SKM-1 treated with dmso at 0.1 percent for 144 hours (cell line): ENCODE data around the gene SPTBN4.
"Not testable (repeated sequence)": the region's sequence is repeated elsewhere in the genome, so short reads cannot be mapped to it uniquely, and the experiment has no call there.

Source experiments
- DNase-seq: peaks from one replicate; lab custom pipeline; 2025; ENCODE audit not compliant: unreplicated experiment; lab: John Stamatoyannopoulos, UW

The SPTBN4 gene

DNA sequence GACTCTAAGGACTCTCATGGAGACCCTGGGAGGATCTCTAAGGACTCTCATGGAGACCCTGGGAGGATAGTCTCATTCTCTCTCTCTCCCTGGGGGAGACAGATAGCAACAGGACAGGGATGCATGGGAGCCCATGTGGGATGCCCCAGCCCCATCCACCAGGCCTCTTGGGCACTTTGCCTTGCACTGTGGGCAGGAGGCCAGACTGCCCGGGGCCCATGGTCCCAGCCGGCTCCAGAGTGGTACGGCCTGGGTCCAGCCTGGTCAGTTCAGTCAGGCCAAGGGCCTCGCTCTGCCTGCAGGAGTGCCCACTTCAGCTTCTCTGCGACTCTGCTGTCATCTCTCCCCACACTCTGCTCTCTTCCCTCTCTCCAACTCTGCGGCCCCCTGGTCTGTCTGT lies 61.3 kb downstream of the SPTBN4 start:
- DNase-seq, result no peak

DNA sequence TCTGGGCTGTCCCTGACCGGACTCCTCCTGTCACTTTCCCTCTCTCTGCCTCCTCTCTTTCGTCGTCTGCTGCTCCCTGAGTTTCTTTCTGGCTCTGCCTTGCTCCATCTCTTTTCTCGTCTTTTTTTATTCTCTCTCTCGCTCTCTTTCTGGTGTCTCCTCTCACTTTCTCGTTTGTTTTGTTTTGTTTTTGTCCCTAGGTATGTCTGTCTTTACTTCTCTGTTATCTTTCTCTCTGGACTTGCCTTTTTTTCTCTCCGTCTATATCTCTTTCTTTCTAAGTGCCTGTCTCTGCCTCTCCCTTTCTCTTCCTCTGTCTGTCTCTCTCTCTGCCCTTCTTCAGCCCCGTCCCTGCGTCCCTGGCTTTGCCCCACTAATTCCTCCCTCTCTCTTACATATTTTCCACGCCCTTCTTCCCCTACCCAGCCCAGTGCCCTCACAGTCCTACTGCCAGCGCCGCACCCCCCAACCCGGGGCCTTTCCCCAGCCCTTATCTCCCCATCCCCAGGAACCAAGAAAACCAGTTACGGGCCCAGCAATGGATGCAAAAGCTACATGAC lies 61.8 kb downstream of the SPTBN4 start:
- DNase-seq, result no peak

DNA sequence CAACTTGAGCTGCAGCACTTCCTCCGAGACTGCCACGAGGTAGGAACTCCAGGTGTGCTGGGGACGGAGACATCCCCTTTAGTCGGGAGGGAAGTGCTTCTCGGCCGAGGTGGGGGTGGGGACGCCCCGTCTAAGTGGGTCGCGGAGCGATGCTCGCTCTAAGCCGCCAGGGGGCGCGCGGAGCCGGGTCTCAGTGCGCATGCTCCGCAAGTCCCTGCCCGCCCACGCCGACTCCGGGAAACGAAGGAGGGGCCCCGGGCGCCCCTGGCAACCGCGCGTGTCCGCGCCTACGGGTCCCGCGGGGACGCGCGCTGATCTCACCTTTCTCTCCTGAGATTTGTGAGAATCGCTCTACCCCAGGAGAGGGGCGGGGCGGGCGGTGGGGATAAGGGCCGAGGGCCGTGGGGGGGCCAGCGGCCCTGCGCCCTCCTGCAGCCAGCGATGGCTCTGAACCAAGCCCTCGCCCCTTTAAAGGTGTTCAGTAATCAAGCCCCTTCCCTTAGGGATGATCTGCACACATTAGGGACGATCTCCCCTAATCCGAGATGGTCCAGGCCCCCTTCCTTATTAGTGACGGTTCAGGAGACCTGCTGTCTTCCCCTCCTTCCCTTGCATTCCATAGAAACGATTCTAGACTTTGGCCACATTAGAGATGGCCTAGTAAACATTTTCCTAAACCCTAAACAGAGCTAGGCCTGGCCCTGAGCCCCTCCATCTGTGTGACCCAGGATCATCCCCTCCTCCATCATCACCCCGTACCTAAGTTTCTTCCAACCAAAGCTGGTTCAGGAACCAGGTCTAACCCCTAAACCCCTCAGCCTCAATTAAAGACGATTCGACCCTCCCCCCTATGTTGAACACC lies 62.5 kb downstream of the SPTBN4 start:
- peak; percentile 78 for DNase-seq

DNA sequence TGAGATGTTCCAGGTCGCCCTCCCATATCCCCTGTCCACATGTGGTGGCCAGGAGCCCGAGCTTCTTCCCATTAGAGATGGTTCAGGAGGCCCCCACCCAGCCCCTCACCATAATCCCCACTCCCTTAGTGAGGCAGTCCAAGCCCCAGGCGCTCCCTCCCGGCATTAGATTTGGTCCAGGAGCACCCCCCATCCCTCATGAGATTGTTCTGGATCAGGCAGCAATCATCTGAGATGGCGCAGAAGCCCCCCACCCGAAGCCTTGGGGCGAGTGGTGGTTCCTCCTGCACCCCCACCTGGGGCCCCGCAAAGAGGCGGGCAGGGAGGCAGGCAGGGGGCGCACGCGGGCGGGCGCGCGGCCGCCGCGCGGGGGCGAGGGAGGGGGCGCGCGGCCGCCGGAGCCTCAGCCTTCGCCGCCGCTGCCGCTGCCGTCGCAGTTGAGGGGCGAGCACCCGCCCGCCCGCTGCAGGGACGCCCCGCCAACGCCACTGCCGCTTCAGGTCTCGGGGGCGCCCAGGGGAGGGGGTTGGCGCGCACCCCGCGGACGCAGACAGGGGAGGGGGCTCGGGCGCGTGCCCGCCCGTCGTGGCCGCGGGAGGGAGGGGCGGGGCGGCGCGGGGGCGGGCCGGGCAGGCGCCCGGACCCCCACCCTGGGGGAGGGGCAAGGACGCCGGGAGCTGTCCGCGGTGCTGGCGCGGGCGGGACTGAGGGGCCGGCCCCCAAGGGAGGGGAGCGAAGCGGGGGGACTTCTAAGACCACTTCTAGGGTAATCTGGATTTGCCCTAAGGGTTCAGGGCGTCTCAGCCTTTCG lies 63.5 kb downstream of the SPTBN4 start:
- DNase-seq, result no peak

DNA sequence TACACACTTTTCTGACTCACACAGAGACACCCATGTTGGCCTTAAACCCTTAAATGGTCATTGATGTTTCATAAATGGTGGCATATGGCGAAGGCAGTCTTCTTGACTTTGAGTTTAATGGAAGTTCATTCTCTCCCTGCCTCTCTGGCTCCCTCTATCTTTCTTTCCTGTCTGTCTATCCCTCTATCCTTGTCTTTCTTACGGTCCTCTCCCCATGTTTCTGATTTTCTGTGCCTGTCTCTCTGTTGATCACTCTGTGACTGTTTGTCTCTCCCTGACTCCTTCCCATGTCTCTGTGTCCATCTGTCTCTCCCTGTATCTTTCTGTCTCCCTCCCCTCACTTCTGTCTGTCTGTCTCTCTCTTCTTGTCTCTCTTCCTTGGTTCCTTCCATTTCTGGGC lies 66.7 kb downstream of the SPTBN4 start:
- no peak for DNase-seq

DNA sequence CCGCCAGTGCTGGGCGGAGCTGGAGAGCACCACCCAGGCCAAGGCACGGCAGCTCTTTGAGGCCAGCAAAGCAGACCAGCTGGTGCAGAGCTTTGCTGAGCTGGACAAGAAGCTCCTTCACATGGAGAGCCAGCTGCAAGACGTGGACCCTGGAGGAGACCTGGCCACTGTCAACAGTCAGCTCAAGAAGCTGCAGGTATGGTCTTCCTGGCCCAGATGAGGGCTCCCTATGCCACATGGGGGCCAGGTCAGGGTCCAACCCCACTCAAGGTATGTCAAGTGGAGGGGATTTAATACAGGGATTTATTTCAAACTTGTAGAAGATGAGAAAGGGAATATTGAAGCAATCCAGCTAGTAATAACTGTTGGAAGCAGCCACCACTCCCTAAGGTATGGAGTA lies 67.3 kb downstream of the SPTBN4 start:
- no peak for DNase-seq

DNA sequence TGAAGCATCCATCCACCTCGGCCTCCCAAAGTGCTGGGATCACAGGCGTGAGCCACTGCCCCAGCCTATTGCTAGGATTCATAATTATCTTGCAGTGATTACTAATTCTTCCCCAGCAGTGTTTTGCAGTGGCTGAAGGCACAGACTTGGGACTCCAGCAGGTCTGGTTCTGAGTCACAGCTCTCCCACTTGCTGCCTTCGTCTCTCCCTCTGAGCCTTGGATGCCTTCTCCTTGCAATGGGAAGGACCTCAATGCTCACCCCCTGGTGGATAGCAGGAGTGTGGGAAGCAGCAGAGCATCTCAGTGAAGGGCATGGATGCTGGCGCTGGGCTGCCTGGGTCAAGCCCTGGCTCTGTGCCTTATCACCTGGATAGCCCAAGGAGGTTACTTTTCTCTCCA lies 72.3 kb downstream of the SPTBN4 start:
- DNase-seq, result no peak

DNA sequence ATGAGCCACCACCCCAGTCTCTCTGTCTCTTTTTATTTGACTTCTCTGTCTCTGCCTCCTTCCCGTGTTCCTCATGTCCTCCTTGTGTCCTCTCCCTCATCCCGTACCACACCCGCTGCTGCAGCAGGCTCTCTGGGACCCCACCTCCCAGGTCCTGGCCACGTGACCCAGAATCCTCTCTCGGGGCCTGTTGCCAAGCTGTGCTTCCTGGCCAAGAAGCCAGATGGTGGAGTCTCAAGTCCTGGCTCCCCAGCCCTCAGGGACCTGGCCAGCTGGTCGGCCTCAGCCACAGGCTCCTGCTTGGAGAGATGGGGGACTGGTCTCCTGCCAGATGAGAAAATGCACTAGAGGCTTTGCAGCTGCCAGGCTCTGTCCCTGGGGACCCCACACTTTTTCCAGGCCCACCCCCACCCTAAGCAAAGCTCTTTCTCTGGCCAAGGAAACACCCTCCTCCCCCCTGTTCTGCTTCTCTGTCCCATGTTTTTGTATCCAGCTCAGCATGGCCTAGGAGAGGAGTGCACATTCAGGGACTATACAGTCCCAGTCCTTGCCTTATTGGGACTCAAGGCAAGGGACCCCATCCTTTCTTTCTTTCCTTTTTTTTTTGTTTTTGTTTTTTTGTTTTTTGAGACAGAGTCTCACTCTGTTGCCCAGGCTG lies 75.5 kb downstream of the SPTBN4 start:
- no peak for DNase-seq

DNA sequence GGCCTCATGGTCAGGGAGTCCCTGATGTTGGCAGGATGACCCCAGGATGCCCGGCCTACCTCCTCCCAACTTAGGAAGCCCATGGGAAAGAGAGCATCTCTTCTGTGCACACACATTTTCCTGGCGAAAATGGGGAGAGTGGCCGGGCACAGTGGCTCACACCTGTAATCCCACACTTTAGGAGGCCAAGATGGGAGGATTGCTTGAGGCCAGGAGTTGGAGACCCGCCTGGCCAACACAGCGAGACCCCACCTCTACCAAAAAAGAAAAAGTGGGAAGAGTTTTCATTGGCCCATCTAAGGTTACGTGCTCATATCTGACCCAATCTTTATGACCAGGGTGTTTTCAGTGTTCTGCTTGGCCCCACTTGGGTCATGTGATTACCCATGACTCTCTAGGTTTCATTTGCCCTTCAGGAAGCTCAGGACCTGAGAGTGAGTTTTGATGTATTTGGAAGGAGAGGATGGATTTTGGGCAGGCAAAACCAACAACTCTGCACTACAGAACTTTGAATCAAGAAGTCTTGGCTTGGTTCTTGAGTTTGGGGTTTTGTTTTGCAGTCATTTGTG lies 76.3 kb downstream of the SPTBN4 start:
- no peak for DNase-seq

DNA sequence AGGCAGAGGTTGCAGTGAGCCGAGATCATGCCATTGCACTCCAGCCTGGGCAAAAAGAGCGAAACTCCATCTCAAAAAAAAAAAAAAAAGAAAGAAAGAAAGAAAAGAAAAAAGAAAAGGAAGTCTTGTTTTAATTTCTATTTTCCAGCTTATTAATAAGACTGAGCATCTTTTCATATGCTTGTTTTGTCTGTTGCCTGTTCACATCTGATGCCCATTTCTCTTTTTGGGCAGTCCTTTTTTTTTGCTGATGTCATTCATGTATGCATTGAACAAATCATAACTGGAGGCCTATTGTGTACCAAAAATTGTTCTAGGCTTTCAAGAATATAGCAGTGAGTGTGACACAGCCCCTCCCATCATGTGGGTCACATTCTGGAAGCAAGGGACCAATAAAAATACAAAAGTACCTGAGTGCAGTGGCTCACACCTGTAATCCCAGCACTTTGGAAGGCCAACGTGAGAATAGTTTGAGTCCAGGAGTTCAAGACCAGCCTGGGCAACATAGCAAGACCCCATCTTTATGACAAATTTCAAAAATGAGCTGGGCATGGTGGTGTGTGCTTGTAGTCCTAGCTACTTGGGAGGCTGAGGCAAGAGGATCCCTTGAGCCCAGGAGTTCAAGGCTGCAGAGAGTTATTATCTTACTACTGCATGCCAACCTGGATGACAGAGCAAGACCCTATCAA lies 79.5 kb downstream of the SPTBN4 start:
- not testable (repeated sequence) for DNase-seq

DNA sequence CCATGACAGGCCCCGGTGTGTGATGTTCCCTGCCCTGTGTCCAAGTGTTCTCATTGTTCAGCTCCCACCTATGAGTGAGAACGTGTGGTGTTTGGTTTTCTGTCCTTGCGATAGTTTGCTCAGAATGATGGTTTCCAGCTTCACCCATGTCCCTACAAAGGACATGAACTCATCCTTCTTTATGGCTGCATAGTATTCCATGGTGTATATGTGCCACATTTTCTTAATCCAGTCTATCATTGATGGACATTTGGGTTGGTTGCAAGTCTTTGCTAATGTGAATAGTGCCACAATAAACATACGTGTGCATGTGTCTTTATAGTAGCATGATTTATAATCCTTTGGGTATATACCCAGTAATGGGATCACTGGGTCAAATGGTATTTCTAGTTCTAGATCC lies 80.4 kb downstream of the SPTBN4 start:
- not testable (repeated sequence) for DNase-seq

DNA sequence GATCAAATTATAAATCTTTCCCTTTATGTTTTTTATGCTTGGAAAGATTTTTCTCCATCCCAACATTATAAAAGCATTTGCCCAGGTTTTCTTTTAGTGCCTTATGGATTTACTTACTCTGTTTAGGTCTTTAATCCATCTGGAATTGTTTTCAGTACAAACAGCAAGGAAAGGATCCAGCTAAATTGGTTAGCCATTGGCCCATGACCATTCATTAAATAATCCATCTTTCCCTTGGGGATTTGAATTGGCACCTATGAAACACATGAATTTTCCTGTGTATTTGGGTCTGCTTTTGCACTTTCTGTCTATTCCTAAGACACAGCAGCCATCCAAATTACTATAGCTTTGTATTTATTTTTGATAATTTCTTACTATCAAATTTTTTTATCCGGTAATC lies 81.0 kb downstream of the SPTBN4 start:
- no peak for DNase-seq

DNA sequence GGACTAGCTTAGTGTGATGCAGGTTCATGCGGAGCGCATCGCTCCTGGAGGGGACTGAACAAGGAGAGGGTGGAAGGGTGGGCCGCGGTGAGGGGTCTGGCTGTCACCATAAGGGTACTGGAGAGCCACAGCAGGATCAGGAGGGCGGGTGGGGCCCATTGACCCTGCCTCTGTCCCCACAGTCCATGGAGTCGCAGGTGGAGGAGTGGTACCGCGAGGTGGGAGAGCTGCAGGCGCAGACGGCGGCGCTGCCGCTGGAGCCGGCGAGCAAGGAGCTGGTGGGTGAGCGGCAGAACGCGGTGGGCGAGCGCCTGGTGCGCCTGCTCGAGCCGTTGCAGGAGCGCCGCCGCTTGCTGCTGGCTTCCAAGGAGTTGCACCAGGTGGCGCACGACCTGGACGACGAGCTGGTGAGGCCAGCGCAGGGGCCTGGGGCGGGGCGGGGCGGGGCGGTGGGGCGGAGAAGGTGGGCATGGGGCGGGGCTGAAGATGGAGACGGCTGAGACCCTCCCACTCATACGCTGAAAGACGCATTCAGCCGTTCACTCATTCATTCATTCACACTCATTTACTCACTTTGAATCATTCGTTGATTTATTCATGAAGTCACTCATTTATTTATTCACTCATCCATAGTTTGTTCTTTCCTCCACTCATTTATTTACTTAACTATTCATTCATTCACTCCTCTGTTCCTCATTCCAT lies 82.4 kb downstream of the SPTBN4 start:
- no peak for DNase-seq

DNA sequence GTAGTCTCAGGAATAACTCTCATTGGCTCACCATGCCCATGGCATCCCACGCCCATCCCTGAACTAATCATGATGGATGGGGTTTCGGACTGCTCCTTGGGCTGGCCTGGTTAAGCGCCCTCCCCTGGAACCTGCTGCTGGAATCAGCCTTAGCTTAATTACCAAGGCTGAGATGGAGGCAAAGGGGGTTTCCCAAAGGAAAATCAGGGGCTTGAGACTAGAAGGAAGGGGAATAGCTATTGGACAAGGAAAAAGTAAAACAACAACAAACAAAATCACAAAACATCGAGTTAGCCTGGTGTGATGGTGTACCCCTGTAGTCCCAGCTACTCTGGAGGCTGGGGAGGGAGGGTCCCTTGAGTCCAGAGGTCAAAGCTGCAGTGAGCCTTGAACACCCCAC lies 84.2 kb downstream of the SPTBN4 start:
- DNase-seq, result no peak

DNA sequence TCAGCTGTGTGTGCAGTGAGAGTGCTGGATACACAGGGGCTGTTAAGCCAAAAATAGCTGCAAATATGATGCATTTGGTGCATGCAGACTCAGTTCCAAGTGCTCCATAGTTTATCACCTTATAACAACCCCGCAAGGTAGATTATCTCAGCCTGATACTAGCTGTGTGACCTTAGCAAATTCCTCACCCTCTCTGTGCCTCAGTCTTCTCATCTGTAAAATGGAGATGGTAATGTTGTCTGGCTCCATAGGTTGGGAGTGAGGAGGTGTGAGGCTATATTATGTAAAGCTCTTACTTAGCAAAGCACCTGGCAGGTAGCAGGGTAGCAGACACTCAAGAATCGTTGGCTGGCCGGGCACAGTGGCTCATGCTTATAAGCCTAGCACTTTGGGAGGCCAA lies 86.0 kb downstream of the SPTBN4 start:
- no peak for DNase-seq

DNA sequence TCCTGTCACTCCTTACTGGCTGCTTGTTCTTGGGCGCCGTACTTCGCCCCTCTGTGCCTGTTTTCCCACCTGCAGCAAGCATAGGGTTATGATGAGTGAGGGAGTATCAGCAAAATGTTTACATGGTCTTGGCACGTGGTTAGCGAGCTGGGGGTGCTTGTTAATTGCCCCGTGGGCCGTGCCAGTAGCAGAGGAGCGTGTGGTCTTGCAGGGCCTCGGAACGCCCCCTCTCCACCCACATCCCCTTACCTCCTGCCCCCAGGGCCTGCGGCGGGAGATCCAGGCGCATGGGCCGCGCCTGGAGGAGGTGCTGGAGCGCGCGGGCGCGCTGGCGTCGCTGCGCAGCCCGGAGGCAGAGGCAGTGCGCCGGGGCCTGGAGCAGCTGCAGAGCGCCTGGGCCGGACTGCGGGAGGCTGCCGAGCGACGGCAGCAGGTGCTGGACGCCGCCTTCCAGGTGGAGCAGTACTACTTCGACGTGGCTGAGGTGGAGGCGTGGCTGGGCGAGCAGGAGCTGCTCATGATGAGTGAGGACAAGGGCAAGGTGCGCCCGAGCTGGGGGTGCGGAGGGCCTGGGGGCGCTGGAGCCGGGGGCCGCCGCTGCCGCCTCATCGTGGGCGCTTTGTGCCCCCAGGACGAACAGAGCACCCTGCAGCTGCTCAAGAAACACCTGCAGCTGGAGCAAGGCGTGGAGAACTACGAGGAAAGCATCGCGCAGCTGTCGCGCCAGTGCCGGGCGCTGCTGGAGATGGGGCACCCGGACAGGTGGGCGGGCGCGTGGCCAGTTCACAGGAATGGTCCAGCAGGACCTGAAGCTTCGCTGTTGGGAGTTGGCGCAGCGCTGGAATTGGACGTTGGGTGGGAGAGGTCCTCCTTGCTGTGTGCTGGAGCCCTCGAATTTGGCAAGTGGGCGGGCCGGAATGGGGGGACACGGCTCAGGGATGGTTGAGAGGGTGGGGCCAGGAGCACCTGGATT lies 87.4 kb downstream of the SPTBN4 start:
- DNase-seq, result no peak

DNA sequence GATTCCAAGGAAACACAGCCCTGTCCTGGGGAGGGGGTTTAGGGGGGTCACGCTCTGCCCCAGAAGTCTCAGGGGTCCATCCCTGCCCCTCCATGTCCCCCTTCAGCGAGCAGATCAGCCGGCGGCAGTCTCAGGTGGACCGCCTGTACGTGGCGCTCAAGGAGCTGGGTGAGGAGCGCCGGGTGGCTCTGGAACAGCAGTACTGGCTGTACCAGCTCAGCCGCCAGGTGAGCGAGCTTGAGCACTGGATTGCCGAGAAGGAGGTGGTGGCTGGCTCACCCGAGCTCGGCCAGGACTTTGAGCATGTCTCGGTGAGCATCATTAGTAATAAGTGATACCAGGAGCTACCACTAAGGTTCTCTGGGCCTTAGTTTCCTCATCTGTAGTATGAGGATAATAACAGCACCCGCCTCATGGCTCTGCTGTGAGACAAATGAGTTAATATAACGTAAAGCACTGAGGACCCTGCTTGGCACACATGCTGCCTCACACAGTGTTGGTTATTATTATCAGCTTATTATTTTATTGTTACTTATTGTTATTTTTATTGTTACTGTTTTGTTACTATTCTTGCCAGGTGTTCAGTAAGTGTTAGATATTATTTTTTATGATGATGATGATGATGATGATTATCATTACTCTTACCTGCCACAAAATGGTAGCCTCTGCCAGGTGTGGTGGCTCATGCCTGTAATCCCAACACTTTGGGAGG lies 89.3 kb downstream of the SPTBN4 start:
- DNase-seq, result no peak

DNA sequence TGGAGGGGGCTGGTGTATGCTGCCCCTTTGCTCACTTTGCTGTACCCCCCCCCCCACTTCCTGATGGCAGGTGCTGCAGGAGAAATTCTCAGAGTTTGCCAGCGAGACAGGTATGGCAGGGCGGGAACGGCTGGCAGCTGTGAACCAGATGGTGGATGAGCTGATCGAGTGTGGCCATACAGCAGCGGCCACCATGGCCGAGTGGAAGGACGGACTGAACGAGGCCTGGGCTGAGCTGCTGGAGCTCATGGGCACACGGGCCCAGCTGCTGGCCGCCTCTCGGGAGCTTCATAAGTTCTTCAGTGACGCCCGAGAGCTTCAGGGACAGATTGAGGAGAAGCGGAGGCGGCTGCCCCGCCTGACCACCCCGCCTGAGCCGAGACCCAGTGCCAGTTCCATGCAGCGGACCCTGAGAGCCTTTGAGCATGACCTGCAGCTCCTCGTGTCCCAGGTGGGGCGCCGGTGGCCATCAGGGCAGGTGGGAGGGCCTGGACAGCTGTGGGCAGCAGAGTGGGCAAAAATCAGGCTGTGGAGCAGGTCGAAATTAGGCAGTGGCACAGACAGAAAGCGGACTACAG lies 90.2 kb downstream of the SPTBN4 start:
- DNase-seq, result no peak
